HepG2 (cell line): ENCODE data around the gene STX10. TPM values are rescaled to one million over a fixed set of nuclear protein-coding genes. Genes with fewer than 3 reads are reported as not detected.
A peak's percentile ranks its signal among the peaks of the same experiment; 100 is the strongest.

Experiments
- CENPX ChIP-seq: sonication (generic); formaldehyde crosslinking; IDR thresholded peaks from 2 replicates; pipeline ENCODE4 v1.9.0; 2021; ENCODE audit warnings: mild to moderate bottlenecking, missing genetic modification reagents, moderate library complexity
- CREB3 ChIP-seq: sonication (generic); formaldehyde crosslinking; IDR thresholded peaks from 2 replicates; pipeline ENCODE4 v1.5.0; 2020; ENCODE audit warnings: missing genetic modification reagents
- EEA1 ChIP-seq: sonication (generic); formaldehyde crosslinking; IDR thresholded peaks from 2 replicates; pipeline ENCODE4 v1.5.1; 2020; ENCODE audit warnings: mild to moderate bottlenecking, missing genetic modification reagents, borderline replicate concordance
- GZF1 ChIP-seq: sonication (generic); formaldehyde crosslinking; IDR thresholded peaks from 2 replicates; pipeline ENCODE4 v1.5.1; 2020; ENCODE audit warnings: mild to moderate bottlenecking, missing genetic modification reagents
- KDM1A ChIP-seq: IDR thresholded peaks from 2 replicates; pipeline ENCODE4 v1.6.1; 2016; ENCODE audit warnings: missing compliant biosample characterization
- MAX ChIP-seq: IDR thresholded peaks from 2 replicates; pipeline ENCODE4 v1.6.1; 2012; ENCODE audit warnings: inconsistent platforms
- NFIC ChIP-seq: IDR thresholded peaks from 2 replicates; pipeline ENCODE4 v1.6.1; 2012; ENCODE audit warnings: mild to moderate bottlenecking, low read length, inconsistent platforms
- POLR2A ChIP-seq, 2 experiments: IDR thresholded peaks; 2 replicates each; pipeline ENCODE4 v1.6.1; 2011; ENCODE audit warnings: low read depth in 2 of 2, low read length in 2 of 2, mild to moderate bottlenecking in 1 of 2, moderate library complexity in 1 of 2; ENCODE audit not compliant: insufficient read depth in 1 of 2
- POLR2AphosphoS5 ChIP-seq: IDR thresholded peaks from 2 replicates; pipeline ENCODE4 v1.6.1; 2012; ENCODE audit warnings: low read depth, low read length
- RARA ChIP-seq: IDR thresholded peaks from 2 replicates; pipeline ENCODE4 v1.6.1; 2016; ENCODE audit warnings: missing genetic modification reagents, missing compliant biosample characterization
- ZNF292 ChIP-seq: sonication (generic); formaldehyde crosslinking; IDR thresholded peaks from 2 replicates; pipeline ENCODE4 v1.8.1; 2022; ENCODE audit warnings: mild to moderate bottlenecking, low read depth, missing genetic modification reagents, borderline replicate concordance
- ZNF318 ChIP-seq: sonication (generic); formaldehyde crosslinking; IDR thresholded peaks from 2 replicates; pipeline ENCODE4 v1.4.0; 2020; ENCODE audit warnings: mild to moderate bottlenecking, missing genetic modification reagents
- ZNF33A ChIP-seq: sonication (generic); formaldehyde crosslinking; IDR thresholded peaks from 2 replicates; pipeline ENCODE4 v1.5.1; 2020; ENCODE audit warnings: missing genetic modification reagents, mild to moderate bottlenecking, moderate library complexity, borderline replicate concordance
- ZNF619 ChIP-seq: sonication (generic); formaldehyde crosslinking; IDR thresholded peaks from 2 replicates; pipeline ENCODE4 v1.4.0; 2020; ENCODE audit warnings: mild to moderate bottlenecking, missing genetic modification reagents
- ZNF660 ChIP-seq: sonication (generic); formaldehyde crosslinking; IDR thresholded peaks from 2 replicates; pipeline ENCODE4 v1.5.1; 2020; ENCODE audit warnings: mild to moderate bottlenecking, low read depth, missing genetic modification reagents, borderline replicate concordance
- ZNF850 ChIP-seq: sonication (generic); formaldehyde crosslinking; conservative IDR thresholded peaks from 2 replicates; pipeline ENCODE4 v1.9.0; 2021; ENCODE audit warnings: mild to moderate bottlenecking, missing genetic modification reagents
- polyA plus RNA-seq, 8 experiments: library from polyadenylated mRNA; depleted of rRNA in 3 of 8; stranded (reverse) in 7 of 8; unstranded in 1 of 8; fragments of >200 nt; fragmentation: Illumina TruSeq in 4 of 8; extraction: Trizol in 4 of 8; gene quantifications; 2 replicates each; pipeline versions ENCODE4 v1.2.1 to v1.2.3, GENCODE V29; 2011 to 2016; ENCODE audit warnings: low read depth in 4 of 8, missing spikeins in 1 of 8, mixed read lengths in 1 of 8; ENCODE audit not compliant: insufficient read depth in 1 of 8
- total RNA-seq, 5 experiments: library from RNA; depleted of rRNA; stranded (reverse); fragments of >200 nt; fragmentation: Illumina TruSeq; extraction: Trizol; gene quantifications; 2 replicates each; pipeline ENCODE4 v1.2.3, GENCODE V29; 2016; ENCODE audit warnings: low read depth in 1 of 5
- TF ChIP-seq, protein P1 (sequence below): sonication (generic); formaldehyde crosslinking; IDR thresholded peaks from 2 replicates; pipeline ENCODE4 v1.4.0; 2020; ENCODE audit warnings: missing genetic modification reagents
- TF ChIP-seq, protein P2 (sequence below): sonication (generic); formaldehyde crosslinking; IDR thresholded peaks from 2 replicates; pipeline ENCODE4 v1.4.0; 2020; ENCODE audit warnings: missing genetic modification reagents

The STX10 gene
- total and polyA plus RNA-seq, 2 of the 13 experiments (the other 11 are each of a cell fraction or from before 2014, with no cell fraction given), result 47.9 to 66.4 TPM

DNA sequence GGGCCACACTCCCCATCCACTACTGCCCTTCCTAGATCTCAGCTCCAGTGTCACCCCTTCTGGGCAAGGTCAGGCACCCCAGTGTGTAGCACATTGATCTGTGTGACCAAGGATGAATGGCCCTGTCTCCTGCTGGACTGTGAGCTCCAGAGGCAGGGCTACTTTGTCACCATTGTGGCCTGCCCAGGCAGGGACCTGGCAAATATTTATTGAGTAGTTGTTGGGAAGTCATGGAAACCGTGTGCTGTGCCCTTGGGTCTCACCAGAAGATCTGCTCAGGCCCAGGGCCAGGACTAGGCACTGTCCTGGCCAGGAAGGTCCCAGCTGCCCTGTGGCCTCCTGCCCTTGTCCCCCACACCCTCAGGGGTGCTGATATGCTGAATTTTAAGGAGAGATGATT, 21.6 kb downstream of the STX10 start (continued):
- TF ChIP-seq CREB3 (CRISPR knock-in tag), result no peak
- no peak for TF ChIP-seq ZNF850 (CRISPR knock-in tag)
- no peak for TF ChIP-seq POLR2AphosphoS5
- no peak for TF ChIP-seq ZNF33A
- no peak for TF ChIP-seq ZNF292 (CRISPR knock-in tag)
- TF ChIP-seq, protein P1, sequence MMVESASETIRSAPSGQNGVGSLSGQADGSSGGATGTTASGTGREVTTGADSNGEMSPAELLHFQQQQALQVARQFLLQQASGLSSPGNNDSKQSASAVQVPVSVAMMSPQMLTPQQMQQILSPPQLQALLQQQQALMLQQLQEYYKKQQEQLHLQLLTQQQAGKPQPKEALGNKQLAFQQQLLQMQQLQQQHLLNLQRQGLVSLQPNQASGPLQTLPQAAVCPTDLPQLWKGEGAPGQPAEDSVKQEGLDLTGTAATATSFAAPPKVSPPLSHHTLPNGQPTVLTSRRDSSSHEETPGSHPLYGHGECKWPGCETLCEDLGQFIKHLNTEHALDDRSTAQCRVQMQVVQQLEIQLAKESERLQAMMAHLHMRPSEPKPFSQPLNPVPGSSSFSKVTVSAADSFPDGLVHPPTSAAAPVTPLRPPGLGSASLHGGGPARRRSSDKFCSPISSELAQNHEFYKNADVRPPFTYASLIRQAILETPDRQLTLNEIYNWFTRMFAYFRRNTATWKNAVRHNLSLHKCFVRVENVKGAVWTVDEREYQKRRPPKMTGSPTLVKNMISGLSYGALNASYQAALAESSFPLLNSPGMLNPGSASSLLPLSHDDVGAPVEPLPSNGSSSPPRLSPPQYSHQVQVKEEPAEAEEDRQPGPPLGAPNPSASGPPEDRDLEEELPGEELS, result peak; percentile 38; the same call in 1 of the 2 replicates
- TF ChIP-seq KDM1A (CRISPR knock-in tag), result no peak
- TF ChIP-seq, protein P2, sequence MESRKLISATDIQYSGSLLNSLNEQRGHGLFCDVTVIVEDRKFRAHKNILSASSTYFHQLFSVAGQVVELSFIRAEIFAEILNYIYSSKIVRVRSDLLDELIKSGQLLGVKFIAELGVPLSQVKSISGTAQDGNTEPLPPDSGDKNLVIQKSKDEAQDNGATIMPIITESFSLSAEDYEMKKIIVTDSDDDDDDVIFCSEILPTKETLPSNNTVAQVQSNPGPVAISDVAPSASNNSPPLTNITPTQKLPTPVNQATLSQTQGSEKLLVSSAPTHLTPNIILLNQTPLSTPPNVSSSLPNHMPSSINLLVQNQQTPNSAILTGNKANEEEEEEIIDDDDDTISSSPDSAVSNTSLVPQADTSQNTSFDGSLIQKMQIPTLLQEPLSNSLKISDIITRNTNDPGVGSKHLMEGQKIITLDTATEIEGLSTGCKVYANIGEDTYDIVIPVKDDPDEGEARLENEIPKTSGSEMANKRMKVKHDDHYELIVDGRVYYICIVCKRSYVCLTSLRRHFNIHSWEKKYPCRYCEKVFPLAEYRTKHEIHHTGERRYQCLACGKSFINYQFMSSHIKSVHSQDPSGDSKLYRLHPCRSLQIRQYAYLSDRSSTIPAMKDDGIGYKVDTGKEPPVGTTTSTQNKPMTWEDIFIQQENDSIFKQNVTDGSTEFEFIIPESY, result no peak
- TF ChIP-seq EEA1 (CRISPR knock-in tag), result no peak
- no peak for TF ChIP-seq NFIC
- no peak for TF ChIP-seq CENPX
- peak in 1 of 2 experiments; percentile 78; a peak in 2 of 4 replicates for TF ChIP-seq POLR2A (IDR thresholded peaks at IDR 0.05; ENCODE audit: insufficient read depth in 1 of 2, low read depth in 2 of 2, low read length in 2 of 2)
- no peak; the same call in 1 of the 2 replicates for TF ChIP-seq ZNF619 (CRISPR knock-in tag)
- no peak for TF ChIP-seq GZF1 (CRISPR knock-in tag)
- TF ChIP-seq RARA (CRISPR knock-in tag), result peak; percentile 73
- TF ChIP-seq ZNF318, result no peak
- no peak; the same call in 1 of the 2 replicates for TF ChIP-seq MAX
- TF ChIP-seq ZNF660 (CRISPR knock-in tag), result no peak
